SU-DHL-6 (cell line): Measurements from ENCODE around the gene DNAI4.

ENCODE experiments used
- EZH2phosphoT487 ChIP-seq: fragments of 200-600 bp; sonication (generic), shearing (Covaris generic); conservative IDR thresholded peaks from 2 replicates; pipeline ENCODE4 v1.6.1; 2018; ENCODE audit warnings: mild to moderate bottlenecking, antibody characterized with exemption, low read length, moderate library complexity, mixed read lengths
- TF ChIP-seq, protein P1 (sequence below): fragments of 200-600 bp; sonication (generic); IDR thresholded peaks from one replicate; pipeline ENCODE4 v1.5.1; 2017; ENCODE audit warnings: antibody characterized with exemption, mild to moderate bottlenecking, low read length, moderate library complexity; ENCODE audit not compliant: insufficient read depth, poor library complexity, severe bottlenecking

DNA sequence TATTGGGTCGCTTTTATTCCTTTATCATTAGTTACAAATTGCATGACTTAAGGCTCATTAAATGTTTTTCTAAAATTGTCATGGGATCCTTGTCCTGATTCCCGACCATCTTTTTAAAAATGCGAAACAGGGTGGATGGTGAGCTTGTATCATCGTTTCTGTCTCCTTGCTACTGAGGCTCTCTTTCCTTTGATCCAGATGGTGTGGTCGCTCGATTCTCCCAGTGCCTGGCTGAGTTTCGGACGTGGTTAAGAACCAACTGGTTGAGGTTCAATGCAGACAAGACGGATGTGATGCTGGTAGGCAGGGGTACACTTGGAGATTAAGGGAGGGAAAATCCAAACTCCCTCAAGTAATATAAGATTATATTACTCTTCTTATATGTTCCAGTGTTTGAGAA lies 1.3 kb upstream of the DNAI4 start:
- TF ChIP-seq EZH2phosphoT487: no peak
- TF ChIP-seq, protein P1, sequence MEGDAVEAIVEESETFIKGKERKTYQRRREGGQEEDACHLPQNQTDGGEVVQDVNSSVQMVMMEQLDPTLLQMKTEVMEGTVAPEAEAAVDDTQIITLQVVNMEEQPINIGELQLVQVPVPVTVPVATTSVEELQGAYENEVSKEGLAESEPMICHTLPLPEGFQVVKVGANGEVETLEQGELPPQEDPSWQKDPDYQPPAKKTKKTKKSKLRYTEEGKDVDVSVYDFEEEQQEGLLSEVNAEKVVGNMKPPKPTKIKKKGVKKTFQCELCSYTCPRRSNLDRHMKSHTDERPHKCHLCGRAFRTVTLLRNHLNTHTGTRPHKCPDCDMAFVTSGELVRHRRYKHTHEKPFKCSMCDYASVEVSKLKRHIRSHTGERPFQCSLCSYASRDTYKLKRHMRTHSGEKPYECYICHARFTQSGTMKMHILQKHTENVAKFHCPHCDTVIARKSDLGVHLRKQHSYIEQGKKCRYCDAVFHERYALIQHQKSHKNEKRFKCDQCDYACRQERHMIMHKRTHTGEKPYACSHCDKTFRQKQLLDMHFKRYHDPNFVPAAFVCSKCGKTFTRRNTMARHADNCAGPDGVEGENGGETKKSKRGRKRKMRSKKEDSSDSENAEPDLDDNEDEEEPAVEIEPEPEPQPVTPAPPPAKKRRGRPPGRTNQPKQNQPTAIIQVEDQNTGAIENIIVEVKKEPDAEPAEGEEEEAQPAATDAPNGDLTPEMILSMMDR: no peak
